ENCODE results near the gene CISH.

DNA sequence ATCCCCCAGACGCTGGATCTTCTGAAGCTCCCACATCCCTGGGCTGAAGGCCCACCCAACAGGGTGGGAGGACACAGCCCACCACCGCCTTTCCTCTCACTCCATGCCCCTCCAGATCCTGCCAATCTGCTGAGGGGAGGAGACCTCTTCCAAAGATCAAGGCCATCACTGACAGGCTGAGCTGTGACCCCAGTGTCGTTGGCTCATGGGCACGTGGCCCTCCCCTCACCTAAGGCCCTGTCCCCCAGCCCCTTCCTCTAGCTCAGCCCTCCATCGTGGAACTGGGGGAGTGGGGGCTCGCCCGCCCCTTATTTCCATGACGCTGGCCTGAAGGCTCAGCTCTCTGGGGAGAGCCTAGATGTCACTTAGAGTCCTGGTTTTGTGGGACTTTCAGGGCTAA is 54.5 kb downstream of the CISH start:
- no peak for TF ChIP-seq TCF7L2 (IDR thresholded peaks at IDR 0.05; ENCODE audit: low read depth, low read length)
- TF ChIP-seq, protein P1, sequence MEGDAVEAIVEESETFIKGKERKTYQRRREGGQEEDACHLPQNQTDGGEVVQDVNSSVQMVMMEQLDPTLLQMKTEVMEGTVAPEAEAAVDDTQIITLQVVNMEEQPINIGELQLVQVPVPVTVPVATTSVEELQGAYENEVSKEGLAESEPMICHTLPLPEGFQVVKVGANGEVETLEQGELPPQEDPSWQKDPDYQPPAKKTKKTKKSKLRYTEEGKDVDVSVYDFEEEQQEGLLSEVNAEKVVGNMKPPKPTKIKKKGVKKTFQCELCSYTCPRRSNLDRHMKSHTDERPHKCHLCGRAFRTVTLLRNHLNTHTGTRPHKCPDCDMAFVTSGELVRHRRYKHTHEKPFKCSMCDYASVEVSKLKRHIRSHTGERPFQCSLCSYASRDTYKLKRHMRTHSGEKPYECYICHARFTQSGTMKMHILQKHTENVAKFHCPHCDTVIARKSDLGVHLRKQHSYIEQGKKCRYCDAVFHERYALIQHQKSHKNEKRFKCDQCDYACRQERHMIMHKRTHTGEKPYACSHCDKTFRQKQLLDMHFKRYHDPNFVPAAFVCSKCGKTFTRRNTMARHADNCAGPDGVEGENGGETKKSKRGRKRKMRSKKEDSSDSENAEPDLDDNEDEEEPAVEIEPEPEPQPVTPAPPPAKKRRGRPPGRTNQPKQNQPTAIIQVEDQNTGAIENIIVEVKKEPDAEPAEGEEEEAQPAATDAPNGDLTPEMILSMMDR (IDR thresholded peaks at IDR 0.05), result no peak
- no peak for TF ChIP-seq POLR2AphosphoS5 (IDR thresholded peaks at IDR 0.05; ENCODE audit: low read depth, low read length)
- TF ChIP-seq, protein P2, sequence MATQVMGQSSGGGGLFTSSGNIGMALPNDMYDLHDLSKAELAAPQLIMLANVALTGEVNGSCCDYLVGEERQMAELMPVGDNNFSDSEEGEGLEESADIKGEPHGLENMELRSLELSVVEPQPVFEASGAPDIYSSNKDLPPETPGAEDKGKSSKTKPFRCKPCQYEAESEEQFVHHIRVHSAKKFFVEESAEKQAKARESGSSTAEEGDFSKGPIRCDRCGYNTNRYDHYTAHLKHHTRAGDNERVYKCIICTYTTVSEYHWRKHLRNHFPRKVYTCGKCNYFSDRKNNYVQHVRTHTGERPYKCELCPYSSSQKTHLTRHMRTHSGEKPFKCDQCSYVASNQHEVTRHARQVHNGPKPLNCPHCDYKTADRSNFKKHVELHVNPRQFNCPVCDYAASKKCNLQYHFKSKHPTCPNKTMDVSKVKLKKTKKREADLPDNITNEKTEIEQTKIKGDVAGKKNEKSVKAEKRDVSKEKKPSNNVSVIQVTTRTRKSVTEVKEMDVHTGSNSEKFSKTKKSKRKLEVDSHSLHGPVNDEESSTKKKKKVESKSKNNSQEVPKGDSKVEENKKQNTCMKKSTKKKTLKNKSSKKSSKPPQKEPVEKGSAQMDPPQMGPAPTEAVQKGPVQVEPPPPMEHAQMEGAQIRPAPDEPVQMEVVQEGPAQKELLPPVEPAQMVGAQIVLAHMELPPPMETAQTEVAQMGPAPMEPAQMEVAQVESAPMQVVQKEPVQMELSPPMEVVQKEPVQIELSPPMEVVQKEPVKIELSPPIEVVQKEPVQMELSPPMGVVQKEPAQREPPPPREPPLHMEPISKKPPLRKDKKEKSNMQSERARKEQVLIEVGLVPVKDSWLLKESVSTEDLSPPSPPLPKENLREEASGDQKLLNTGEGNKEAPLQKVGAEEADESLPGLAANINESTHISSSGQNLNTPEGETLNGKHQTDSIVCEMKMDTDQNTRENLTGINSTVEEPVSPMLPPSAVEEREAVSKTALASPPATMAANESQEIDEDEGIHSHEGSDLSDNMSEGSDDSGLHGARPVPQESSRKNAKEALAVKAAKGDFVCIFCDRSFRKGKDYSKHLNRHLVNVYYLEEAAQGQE (IDR thresholded peaks at IDR 0.05; ENCODE audit: insufficient read depth in 1 of 2, low read depth in 2 of 2, low read length in 1 of 2), result no peak
- TF ChIP-seq SIN3A (IDR thresholded peaks at IDR 0.05; ENCODE audit: borderline replicate concordance, insufficient read depth, low read depth, low read length), result no peak
